Gastroesophageal sphincter (tissue), 4 donors: ENCODE results near the gene OR52B6. TPM values are rescaled to one million over a fixed set of nuclear protein-coding genes. Genes with fewer than 3 reads are reported as not detected.

ENCODE experiments used
- ATAC-seq: fragments of 150-250 bp; one replicate; pipeline ENCODE4 v1.9.1; 2016; ENCODE audit warnings: mild to moderate bottlenecking, moderate library complexity
- H3K27ac ChIP-seq, 4 donors: fragments of 200-600 bp; sonication (generic) in 3 of 4; 1 replicate in 3 of 4; 2 replicates in 1 of 4; pipeline ENCODE4 v1.5.1; 2016 to 2019
- H3K27me3 ChIP-seq: fragments of 200-600 bp; sonication (generic); one replicate; pipeline ENCODE4 v1.5.1; 2019
- H3K36me3 ChIP-seq, 2 donors: fragments of 200-600 bp; sonication (generic); one replicate each; pipeline ENCODE4 v1.5.1; 2019; ENCODE audit warnings: control low read depth in 1 of 2
- H3K4me1 ChIP-seq, 3 donors: fragments of 200-600 bp; sonication (generic); 1 replicate in 2 of 3; 2 replicates in 1 of 3; pipeline ENCODE4 v1.5.1; 2016 to 2019; ENCODE audit warnings: control low read depth in 2 of 3
- H3K4me3 ChIP-seq, 2 donors: fragments of 200-600 bp; sonication (generic); one replicate each; pipeline ENCODE4 v1.5.1; 2019; ENCODE audit warnings: mild to moderate bottlenecking in 1 of 2, moderate library complexity in 1 of 2
- H3K9me3 ChIP-seq, 3 donors: fragments of 200-600 bp; sonication (generic); one replicate each; pipeline ENCODE4 v1.5.1; 2017 to 2019; ENCODE audit warnings: control low read depth in 2 of 3
- CTCF ChIP-seq, 4 experiments: fragments of 200-600 bp in 2 of 4; fragments of 450-650 bp in 2 of 4; sonication (generic) in 1 of 4; IDR thresholded peaks; one replicate each; pipeline ENCODE4 v1.5.1; 2017 to 2019; ENCODE audit warnings: antibody characterized with exemption in 4 of 4, mild to moderate bottlenecking in 2 of 4, moderate library complexity in 2 of 4
- EP300 ChIP-seq: sonication (generic); formaldehyde crosslinking; IDR thresholded peaks from one replicate; pipeline ENCODE4 v1.6.1; 2017; ENCODE audit warnings: antibody characterized with exemption, mild to moderate bottlenecking
- POLR2A ChIP-seq, 2 donors: fragments of 450-650 bp; IDR thresholded peaks; one replicate each; pipeline ENCODE4 v1.6.1; 2017; ENCODE audit warnings: antibody characterized with exemption in 2 of 2, mild to moderate bottlenecking in 2 of 2, moderate library complexity in 1 of 2
- POLR2AphosphoS5 ChIP-seq: sonication (generic); formaldehyde crosslinking; IDR thresholded peaks from one replicate; pipeline ENCODE4 v1.6.1; 2017; ENCODE audit warnings: antibody characterized with exemption
- WGBS, 2 donors: methylation state at CpG; one replicate each; pipeline ENCODE4 v1.1.5; 2018; ENCODE audit warnings: low coverage in 1 of 2; 5-methylcytosine and 5-hydroxymethylcytosine counted together
- total RNA-seq, 4 donors: library from RNA; depleted of rRNA; stranded (reverse); fragments of >200 nt; gene quantifications; one replicate each; pipeline ENCODE4 v1.1.0, GENCODE V29; 2016

Gene OR52B6
- total RNA-seq, 4 donors from 2014 or later = not detected

- Histone ChIP-seq H3K27ac (no peak overlapping the region), H3K9me3 (no peaks in the 10 kb centered on the region), H3K4me1 (peaks cover 8 to 17% (median 9%) of the 10 kb centered on the region in 3 donors), H3K36me3 (no peaks in the 10 kb centered on the region), H3K4me3 (no peak overlapping the region), H3K27me3 (no peaks in the 10 kb centered on the region)
- TF ChIP-seq CTCF (IDR thresholded peaks at IDR 0.05) (no peak), POLR2AphosphoS5 (no peak), EP300 (no peak), POLR2A (IDR thresholded peaks at IDR 0.05) (no peak)
- no peak for ATAC-seq
- 66 to 86% methylated on average over 3 of the region's 3 CpGs for WGBS, 2 donors
Observed at GRCh38 chr11:5618807-5619206, 38.1 kb downstream of the OR52B6 start.

- no peak for ATAC-seq
- no peak overlapping the region for H3K4me3 ChIP-seq
- 25 to 44% methylated on average over 2 to 3 of the region's 3 CpGs for WGBS, 2 donors
Observed at GRCh38 chr11:5620651-5621521, 40.2 kb downstream of the OR52B6 start.

GRCh38 chr11:5621580-5621979 is 40.9 kb downstream of the OR52B6 start:
- Histone ChIP-seq H3K27ac (peak overlapping the region in 2 of 4 donors; percentile 44 to 50), H3K4me1 (peaks cover 11 to 36% (median 18%) of the 10 kb centered on the region in 3 donors), H3K4me3 (no peak overlapping the region), H3K9me3 (no peaks in the 10 kb centered on the region), H3K36me3 (no peaks in the 10 kb centered on the region), H3K27me3 (no peaks in the 10 kb centered on the region)
- ATAC-seq = no peak
- TF ChIP-seq CTCF (IDR thresholded peaks at IDR 0.05) (no peak), POLR2A (IDR thresholded peaks at IDR 0.05) (no peak), EP300 (no peak), POLR2AphosphoS5 (no peak)

More at GRCh38 chr11:5620651-5621521, 40.2 kb downstream of the OR52B6 start:
- Histone ChIP-seq H3K27me3 (no peaks in the 10 kb centered on the region), H3K9me3 (no peaks in the 10 kb centered on the region), H3K36me3 (no peaks in the 10 kb centered on the region), H3K4me1 (peaks cover 11 to 34% (median 14%) of the 10 kb centered on the region in 3 donors), H3K27ac (peak overlapping the region in 2 of 4 donors; percentile 44 to 50)
- peak; percentile 70 for TF ChIP-seq POLR2AphosphoS5
- no peak for TF ChIP-seq CTCF (IDR thresholded peaks at IDR 0.05)
- no peak for TF ChIP-seq POLR2A (IDR thresholded peaks at IDR 0.05)
- TF ChIP-seq EP300 = no peak

GRCh38 chr11:5622802-5623201 is 42.1 kb downstream of the OR52B6 start:
- Histone ChIP-seq H3K9me3 (no peaks in the 10 kb centered on the region), H3K36me3 (no peaks in the 10 kb centered on the region), H3K27me3 (no peaks in the 10 kb centered on the region), H3K4me1 (peaks cover 11 to 36% (median 18%) of the 10 kb centered on the region in 3 donors), H3K27ac (no peak overlapping the region), H3K4me3 (no peak overlapping the region)
- TF ChIP-seq CTCF (IDR thresholded peaks at IDR 0.05) = no peak
- no peak for TF ChIP-seq POLR2AphosphoS5
- TF ChIP-seq POLR2A (IDR thresholded peaks at IDR 0.05) = no peak
- no peak for TF ChIP-seq EP300
- ATAC-seq = no peak
- 100% methylated on average over 3 of the region's 3 CpGs for WGBS, 2 donors
